ENCODE measurements around the gene RGMA.

RGMA gene

GRCh38 chr15:93091465-93091864 lies 2.5 kb upstream of the RGMA start:
- TF ChIP-seq CTCF (IDR thresholded peaks at IDR 0.05; ENCODE audit: low read depth, low read length), result no peak
- no peak overlapping the region for H3K4me3 ChIP-seq (ENCODE audit: low read depth, low read length)

- no peak overlapping the region for H3K4me3 ChIP-seq (ENCODE audit: low read depth, low read length)
- TF ChIP-seq CTCF (IDR thresholded peaks at IDR 0.05; ENCODE audit: low read depth, low read length), result no peak
Measured at GRCh38 chr15:93089727-93090305, 805 bp upstream of the RGMA start.

- TF ChIP-seq CTCF (IDR thresholded peaks at IDR 0.05; ENCODE audit: low read depth, low read length), result no peak
- no peak overlapping the region for H3K4me3 ChIP-seq (ENCODE audit: low read depth, low read length)
Measured at GRCh38 chr15:93088200-93088980, 621 bp downstream of the RGMA start.

- no peak overlapping the region for H3K4me3 ChIP-seq (ENCODE audit: low read depth, low read length)
- peak; percentile 75 for TF ChIP-seq CTCF (IDR thresholded peaks at IDR 0.05; ENCODE audit: low read depth, low read length)
Measured at GRCh38 chr15:93087825-93088199, 1.2 kb downstream of the RGMA start.

GRCh38 chr15:93086791-93087190 lies 2.2 kb downstream of the RGMA start:
- TF ChIP-seq CTCF (IDR thresholded peaks at IDR 0.05; ENCODE audit: low read depth, low read length), result no peak
- H3K4me3 ChIP-seq (ENCODE audit: low read depth, low read length), result no peak overlapping the region

- no peak overlapping the region for H3K4me3 ChIP-seq (ENCODE audit: low read depth, low read length)
- no peak for TF ChIP-seq CTCF (IDR thresholded peaks at IDR 0.05; ENCODE audit: low read depth, low read length)
Measured at GRCh38 chr15:93085692-93086091, 3.3 kb downstream of the RGMA start.

GRCh38 chr15:93082861-93083260 lies 6.2 kb downstream of the RGMA start:
- TF ChIP-seq CTCF (IDR thresholded peaks at IDR 0.05; ENCODE audit: low read depth, low read length), result no peak
- no peak overlapping the region for H3K4me3 ChIP-seq (ENCODE audit: low read depth, low read length)

All from WI38 (cell line).